Ovary (tissue), 9 donors: ENCODE measurements around the gene EXD3. TPM values are rescaled to one million over a fixed set of nuclear protein-coding genes. Genes with fewer than 3 reads are reported as not detected.
A peak's percentile ranks its signal among the peaks of the same experiment; 100 is the strongest.

Experiments
- DNase-seq, 5 donors: peaks; one replicate each; pipeline ENCODE4 v3.0.0-alpha.2; 2019 to 2020
- H3K27ac ChIP-seq, 2 donors: fragments of 200-600 bp; one replicate each; pipeline versions ENCODE4 v1.5.1 to v1.8.0; 2019 to 2022
- H3K27me3 ChIP-seq: fragments of 200-600 bp; one replicate; pipeline ENCODE4 v1.8.0; 2022
- H3K36me3 ChIP-seq: fragments of 200-600 bp; sonication (generic); one replicate; pipeline ENCODE4 v1.5.1; 2019
- H3K4me1 ChIP-seq: one replicate; pipeline ENCODE4 v1.8.1; 2013; ENCODE audit warnings: mild to moderate bottlenecking, moderate library complexity; ENCODE audit not compliant: insufficient read depth
- H3K4me3 ChIP-seq: fragments of 200-600 bp; sonication (generic); one replicate; pipeline ENCODE4 v1.5.1; 2017
- H3K9me3 ChIP-seq, 2 donors: fragments of 200-600 bp in 1 of 2; sonication (generic) in 1 of 2; one replicate each; pipeline versions ENCODE4 v1.5.1 to v1.8.1; 2013 to 2019; ENCODE audit warnings: mild to moderate bottlenecking in 1 of 2, moderate library complexity in 1 of 2
- EP300 ChIP-seq: sonication (generic); formaldehyde crosslinking; IDR thresholded peaks from one replicate; pipeline ENCODE4 v1.6.1; 2017; ENCODE audit warnings: antibody characterized with exemption
- POLR2A ChIP-seq: fragments of 450-650 bp; IDR thresholded peaks from one replicate; pipeline ENCODE4 v1.6.1; 2017; ENCODE audit warnings: antibody characterized with exemption, mild to moderate bottlenecking, moderate library complexity
- WGBS, 3 donors: extraction: QIAGEN DNeasy Blood & Tissue Kit in 1 of 3; methylation state at CpG; one replicate each; pipeline versions ENCODE4 v1.1.5 to v1.1.7; 2013 to 2017; 5-methylcytosine and 5-hydroxymethylcytosine counted together
- intact Hi-C, 4 donors: fragments of 100-400 bp; cut with DNase I; formaldehyde crosslinking; loops; one replicate each; pipeline versions ENCODE4 v1.11.0 to v1.15.1; 2022 to 2023
- polyA plus RNA-seq, 2 donors: library from polyadenylated mRNA; stranded (reverse); fragments of 200-250 nt in 1 of 2; fragments of 350-450 nt in 1 of 2; fragmentation: Illumina TruSeq in 1 of 2; extraction: RNeasy Lipid Tissue Mini Kit (QIAGEN cat#74804) in 1 of 2; gene quantifications; one replicate each; pipeline ENCODE4 v1.2.3, GENCODE V29; 2013 to 2014
- total RNA-seq, 7 donors: library from RNA; depleted of rRNA in 2 of 7; stranded (reverse); fragments of >200 nt in 2 of 7; fragmentation: NEBNext Ultra II Directional in 3 of 7; extraction: Animal tissue kit (Norgen Biotek cat#: 25700) in 3 of 7; gene quantifications; one replicate each; pipeline versions ENCODE4 v1.1.0 to v1.2.4, GENCODE V29; 2016 to 2023
- TF ChIP-seq, protein P1 (sequence below), 3 donors: fragments of 450-650 bp in 2 of 3; fragments of 200-600 bp in 1 of 3; IDR thresholded peaks; one replicate each; pipeline versions ENCODE4 v1.5.1 to v1.8.0; 2016 to 2022; ENCODE audit warnings: antibody characterized with exemption in 3 of 3, mild to moderate bottlenecking in 1 of 3
- donor health status: DM: no; HTN: no; CAD: no; lungs with moderate emphysema.
- donor health status: DM: no; HTN: no; CAD: no.
- donor health status: Bipolar disorder and iron deficiency.
- donor health status: DM: yes; HTN: yes; CAD: no.
- donor health status: DM: no; HTN: no; CAD: no.
- donor health status: DM: yes; HTN: yes; CAD: no.

The EXD3 gene
- total and polyA plus RNA-seq, 9 donors: 1.0 to 30.6 (median 23.4) TPM

DNA sequence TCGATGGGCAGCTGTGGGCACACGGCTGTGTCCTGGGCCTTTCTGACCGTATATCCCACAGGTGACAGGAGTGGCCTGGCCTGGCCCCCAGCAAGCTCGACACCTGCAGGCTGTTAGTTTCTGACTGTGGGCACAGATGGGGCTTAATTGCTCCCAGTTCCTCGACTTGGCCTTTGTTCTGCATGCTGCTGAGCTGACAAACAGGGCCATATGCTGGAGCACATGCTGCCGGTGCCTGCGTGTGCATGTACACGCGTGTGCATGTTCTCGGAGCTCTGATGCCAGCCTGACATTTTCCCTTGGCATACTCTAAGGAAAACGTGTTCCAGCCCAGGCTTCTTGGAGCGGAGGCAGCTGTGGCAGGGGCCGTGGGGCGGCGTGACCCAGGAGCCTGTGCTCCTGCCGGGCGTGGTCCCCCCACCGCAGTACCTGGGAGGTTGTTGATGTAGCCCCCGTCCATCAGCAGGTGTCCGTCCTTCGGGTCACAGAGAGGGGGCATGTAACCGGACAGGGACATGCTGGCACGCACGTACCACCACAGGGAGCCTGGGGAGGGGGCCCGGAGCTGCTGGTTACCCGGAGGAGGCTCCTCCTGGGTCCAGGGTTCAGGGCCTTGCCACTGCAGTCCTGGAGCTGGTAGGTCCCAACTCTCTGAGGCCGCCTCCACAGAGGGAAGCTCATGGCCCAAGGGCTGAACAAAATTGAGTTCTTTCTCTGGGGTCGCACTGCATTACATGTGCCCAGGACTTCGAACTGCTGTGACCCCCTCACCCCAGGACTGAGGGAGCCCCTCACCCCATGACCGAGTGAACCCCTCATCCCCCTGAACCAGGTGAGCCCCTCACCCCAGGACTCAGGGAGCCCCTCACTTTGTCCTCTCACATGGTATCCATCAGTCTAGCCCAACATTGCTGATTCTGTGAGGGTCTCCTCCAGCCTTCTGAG is 40.3 kb upstream of the EXD3 start:
- Histone ChIP-seq H3K27ac (no peak overlapping the region), H3K9me3 (no peaks in the 10 kb centered on the region), H3K27me3 (no peaks in the 10 kb centered on the region), H3K4me3 (no peak overlapping the region), H3K36me3 (no peaks in the 10 kb centered on the region), H3K4me1 (peaks cover 7% of the 10 kb centered on the region)
- TF ChIP-seq, protein P1, sequence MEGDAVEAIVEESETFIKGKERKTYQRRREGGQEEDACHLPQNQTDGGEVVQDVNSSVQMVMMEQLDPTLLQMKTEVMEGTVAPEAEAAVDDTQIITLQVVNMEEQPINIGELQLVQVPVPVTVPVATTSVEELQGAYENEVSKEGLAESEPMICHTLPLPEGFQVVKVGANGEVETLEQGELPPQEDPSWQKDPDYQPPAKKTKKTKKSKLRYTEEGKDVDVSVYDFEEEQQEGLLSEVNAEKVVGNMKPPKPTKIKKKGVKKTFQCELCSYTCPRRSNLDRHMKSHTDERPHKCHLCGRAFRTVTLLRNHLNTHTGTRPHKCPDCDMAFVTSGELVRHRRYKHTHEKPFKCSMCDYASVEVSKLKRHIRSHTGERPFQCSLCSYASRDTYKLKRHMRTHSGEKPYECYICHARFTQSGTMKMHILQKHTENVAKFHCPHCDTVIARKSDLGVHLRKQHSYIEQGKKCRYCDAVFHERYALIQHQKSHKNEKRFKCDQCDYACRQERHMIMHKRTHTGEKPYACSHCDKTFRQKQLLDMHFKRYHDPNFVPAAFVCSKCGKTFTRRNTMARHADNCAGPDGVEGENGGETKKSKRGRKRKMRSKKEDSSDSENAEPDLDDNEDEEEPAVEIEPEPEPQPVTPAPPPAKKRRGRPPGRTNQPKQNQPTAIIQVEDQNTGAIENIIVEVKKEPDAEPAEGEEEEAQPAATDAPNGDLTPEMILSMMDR (IDR thresholded peaks at IDR 0.05): no peak
- TF ChIP-seq EP300: no peak
- no peak for TF ChIP-seq POLR2A
- intact Hi-C loops: no loop called here
- 91% methylated on average over 30 of the region's 30 CpGs for WGBS, 3 donors
- DNase-seq: peak in 3 of 5 donors; percentile 19 to 36 (median 27)

DNA sequence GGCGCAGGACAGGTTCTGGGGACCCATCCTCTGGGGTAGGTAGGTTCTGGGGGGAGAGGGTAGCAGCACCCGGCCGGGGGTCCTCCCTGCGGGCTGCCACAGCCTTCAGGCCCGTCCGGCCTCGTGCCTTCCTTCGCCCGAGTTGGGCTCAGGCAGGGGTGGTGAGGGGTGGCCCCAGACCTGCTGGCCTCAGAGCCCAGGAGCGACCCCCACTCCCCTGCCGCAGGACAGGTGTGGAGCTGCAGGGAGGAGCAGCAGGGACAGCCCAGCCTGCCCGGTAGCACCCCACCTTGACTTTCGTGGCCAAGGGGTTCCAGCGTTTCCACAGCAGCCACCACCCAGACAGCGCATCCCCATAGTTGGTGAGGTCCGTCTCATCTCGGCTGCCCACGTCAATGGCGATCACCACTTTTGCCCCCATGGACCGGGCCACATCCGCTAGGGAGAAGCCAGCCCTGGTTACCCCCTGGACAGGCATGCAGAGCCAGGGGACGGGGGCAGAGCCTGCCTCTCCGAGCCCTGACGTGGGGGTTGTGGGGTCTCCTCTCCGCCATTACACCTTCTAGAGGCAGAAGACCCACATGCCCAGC is 39.5 kb upstream of the EXD3 start:
- WGBS, 3 donors: 93 to 96% (median 94%) methylated on average over 19 to 25 of the region's 25 CpGs
- Histone ChIP-seq H3K27ac (no peak overlapping the region), H3K27me3 (no peaks in the 10 kb centered on the region), H3K4me1 (peaks cover 9% of the 10 kb centered on the region), H3K9me3 (no peaks in the 10 kb centered on the region), H3K4me3 (no peak overlapping the region), H3K36me3 (no peaks in the 10 kb centered on the region)
- intact Hi-C loops: no loop called here
- TF ChIP-seq, protein P1 (IDR thresholded peaks at IDR 0.05): no peak
- TF ChIP-seq EP300 (no peak), POLR2A (no peak)
- DNase-seq: peak in 3 of 5 donors; percentile 19 to 32 (median 32)

DNA sequence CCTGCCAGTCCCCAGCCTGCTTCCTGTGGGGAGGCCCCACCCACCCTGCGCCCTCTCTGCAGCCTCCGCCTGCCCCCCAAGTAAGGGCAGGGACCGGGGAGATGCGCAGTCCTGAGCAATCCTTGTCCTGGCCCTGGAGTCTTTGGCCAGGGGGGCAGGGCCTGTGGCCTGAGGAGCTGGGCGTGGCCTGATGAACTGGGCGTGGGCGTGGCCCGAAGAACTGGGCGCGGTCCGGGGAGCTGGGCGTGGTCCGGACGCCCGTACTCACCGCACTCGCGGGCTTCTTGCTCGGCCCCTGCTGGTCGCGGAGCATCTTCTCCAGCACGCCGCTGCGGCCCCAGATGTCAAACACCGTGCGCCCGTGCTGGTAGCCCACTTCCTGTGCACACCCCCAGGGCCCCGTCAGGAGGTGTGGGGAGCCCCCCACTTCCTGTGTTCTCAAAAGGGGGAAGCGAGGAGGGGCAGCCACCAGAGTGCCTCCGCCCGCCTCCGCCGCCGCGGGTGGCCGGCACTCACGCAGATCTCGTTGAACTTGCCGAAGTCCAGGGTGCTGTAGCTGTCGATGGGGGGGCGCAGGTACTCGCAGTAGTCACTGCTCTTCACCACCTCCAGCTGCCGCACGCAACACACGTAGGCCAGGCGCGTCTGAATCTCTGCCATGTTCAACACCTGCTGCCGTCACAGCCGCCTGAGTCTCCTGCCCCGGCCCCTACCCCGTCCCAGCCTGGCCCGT is 38.9 kb upstream of the EXD3 start:
- 63 to 86% (median 70%) methylated on average over 40 to 52 of the region's 52 CpGs for WGBS, 3 donors
- H3K27me3 ChIP-seq: no peaks in the 10 kb centered on the region
- intact Hi-C loops: no loop called here
- no peak overlapping the region for H3K27ac ChIP-seq
- no peaks in the 10 kb centered on the region for H3K9me3 ChIP-seq
- peak in 4 of 5 donors; percentile 40 to 53 (median 47) for DNase-seq
- H3K36me3 ChIP-seq: no peaks in the 10 kb centered on the region
- H3K4me1 ChIP-seq: peaks cover 9% of the 10 kb centered on the region
- no peak overlapping the region for H3K4me3 ChIP-seq
- no peak for TF ChIP-seq POLR2A
- TF ChIP-seq, protein P1 (IDR thresholded peaks at IDR 0.05): no peak
- TF ChIP-seq EP300: no peak

DNA sequence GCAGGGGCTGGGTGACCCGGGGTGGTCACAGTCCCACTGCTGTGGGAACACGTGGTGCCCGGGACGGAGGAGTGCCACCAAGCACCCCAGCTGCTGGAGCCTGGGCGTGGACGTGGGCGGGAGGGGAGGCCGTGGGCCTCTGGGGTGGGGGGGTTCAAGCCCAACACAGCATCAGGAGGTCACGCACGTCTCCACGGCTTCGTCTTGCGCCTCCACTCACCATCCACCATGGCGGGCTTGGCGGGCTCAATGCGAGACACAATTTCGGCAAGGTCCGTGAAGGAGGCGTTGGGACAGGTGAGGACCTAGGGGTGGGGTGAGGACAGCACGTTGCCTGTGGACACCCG is 38.3 kb upstream of the EXD3 start:
- Histone ChIP-seq H3K9me3 (no peaks in the 10 kb centered on the region), H3K27me3 (no peaks in the 10 kb centered on the region), H3K36me3 (no peaks in the 10 kb centered on the region), H3K4me1 (peaks cover 9% of the 10 kb centered on the region), H3K4me3 (no peak overlapping the region), H3K27ac (no peak overlapping the region)
- 92 to 96% (median 93%) methylated on average over 21 of the region's 21 CpGs for WGBS, 3 donors
- intact Hi-C loops: no loop called here
- peak in 3 of 5 donors; percentile 37 to 43 (median 37) for DNase-seq
- TF ChIP-seq, protein P1 (IDR thresholded peaks at IDR 0.05): no peak
- no peak for TF ChIP-seq POLR2A
- TF ChIP-seq EP300: no peak
